Measurements from ENCODE around the gene POLR2F.

POLR2F gene

DNA sequence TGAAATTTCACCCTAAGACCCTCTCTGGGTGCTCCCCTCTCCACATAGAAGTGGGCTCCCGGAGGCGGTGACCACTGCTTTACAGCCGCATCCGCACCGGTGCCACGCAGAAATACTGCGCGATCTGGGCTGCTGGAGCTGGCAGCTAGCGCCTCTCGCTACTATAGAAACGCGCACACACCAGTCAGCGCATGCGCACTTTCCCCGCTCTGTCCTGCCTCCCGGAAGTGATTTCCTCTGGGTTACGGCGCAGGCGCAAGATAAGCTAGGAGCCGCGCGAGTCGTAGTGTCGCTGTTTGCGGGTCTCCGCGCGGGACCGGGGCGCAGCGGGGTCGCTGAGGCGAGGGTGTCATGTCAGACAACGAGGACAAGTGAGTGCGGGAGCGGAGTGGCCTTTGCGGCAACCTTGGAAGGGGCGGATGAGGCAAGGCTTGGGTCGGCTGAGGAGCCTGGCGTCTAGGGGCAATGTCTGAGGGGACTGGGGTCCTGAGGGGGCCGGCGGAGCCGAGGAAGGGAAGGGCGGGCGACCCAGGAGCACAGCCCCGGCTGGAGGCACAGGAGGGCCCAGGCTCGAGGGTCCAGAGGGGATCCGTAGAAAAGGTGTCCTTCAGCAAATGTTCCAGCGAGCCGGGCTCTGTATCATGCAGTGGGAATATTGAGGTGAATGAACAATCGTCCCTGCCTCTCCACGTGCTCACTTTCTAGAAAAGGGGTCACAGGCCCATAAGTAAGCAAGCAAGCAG is at the start of gene POLR2F, which contains the start of gene C22orf23:
TSS of gene POLR2F (plus strand) at position 263 of the 743 bp plus-strand sequence. CDS start at position 352, 89 bp downstream.
TSS of gene C22orf23 (minus strand) at position 165 of the 743 bp plus-strand sequence. CDS start 452 bp downstream, outside the sequence.
- in situ Hi-C loops (cut with HindIII; ENCODE audit: low sequenced_read_pairs): no loop called here

DNA sequence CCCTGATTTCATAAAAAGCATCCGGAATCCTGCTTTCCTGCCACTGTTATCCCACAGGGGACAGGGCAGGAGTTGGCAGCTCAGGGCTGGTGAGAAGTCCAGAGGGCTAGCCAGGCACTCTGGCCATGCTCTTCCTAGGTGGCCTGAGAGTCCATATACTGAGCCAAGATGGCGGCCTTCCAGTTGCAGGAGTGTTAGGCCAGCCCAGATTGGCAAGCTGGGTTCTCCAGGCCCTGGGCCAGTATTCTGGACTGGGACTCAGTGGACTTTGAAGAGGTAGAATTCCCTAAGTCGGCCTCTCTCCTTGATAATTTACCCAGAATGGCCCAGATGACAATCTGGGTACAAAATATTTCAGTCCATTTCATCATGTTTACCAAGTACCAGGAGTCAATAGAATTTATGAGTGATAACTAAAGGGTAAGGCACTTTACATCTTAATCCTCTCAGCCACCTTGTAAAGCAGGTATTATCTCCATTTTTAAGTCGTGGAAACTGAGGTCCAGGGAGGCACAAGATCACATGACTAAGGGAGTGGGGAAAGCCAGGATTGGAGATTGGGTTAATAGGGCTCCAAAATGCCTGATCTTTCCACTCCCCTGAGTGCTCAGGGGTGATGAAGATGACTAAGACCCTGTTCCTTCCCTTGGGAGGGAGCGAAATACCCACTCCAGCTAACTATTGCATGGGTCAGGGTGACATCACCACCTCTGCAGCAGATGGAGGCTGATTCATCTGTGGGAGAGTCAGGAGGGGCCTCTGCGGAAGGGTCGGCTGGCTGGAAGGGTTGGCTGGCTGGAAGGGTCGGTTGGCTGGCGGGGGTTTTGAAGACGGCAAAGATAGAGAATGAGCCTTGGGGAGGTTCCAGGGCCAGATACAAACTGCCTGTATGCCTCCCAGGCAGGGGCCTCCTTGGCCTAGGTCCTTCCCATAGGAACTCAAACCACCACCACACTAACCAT is 48.6 kb upstream of the POLR2F start:
- in situ Hi-C loops (cut with HindIII; ENCODE audit: low sequenced_read_pairs): no loop called here

DNA sequence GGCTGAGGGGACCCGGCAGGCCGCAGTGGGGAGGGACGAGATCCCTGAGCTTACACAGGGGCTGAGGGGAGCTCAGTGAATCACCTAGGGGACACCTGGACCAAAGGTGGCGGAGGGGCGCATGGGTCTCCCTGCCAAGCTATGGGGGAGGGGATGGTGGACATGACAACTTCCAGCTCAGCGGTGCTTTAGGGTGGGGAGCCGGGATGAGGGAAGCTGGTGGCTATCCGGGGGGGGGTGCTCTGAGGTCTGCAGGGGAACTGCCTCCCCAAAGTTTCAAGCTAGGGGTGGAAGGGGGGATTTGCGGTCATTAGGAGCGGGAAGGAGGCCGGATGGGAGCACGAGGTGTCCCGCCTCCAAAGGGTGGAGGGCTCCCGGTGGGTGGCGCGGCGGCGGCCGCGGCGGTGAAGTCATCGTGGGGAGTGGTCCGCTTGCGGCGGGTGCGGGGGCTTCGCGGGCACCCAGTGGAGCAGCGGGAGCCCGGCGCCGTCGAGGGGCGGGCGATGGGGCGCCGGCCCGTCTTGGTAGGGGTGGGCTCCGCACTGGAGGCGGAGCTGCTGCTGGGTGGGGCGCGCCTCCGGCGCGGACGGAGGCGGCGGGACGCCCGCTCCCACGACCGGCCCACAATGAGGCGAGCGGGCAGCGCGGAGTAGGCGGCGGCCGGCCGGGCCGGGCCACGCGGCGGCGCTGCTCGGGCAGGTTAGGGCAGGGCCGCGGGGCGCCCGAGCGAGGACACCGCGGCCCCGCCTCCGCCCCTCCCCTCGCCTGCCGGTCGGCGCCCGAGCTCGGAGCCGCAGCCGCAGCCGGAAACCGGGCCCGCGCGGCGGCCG is 47.8 kb upstream of the POLR2F start, which contains the start of gene MICALL1:
TSS of gene MICALL1 (plus strand) at position 764 of the 830 bp plus-strand sequence. CDS start 126 bp downstream, outside the sequence.
- in situ Hi-C loops (cut with HindIII; ENCODE audit: low sequenced_read_pairs): no loop called here

GRCh38 chr22:37906364-37907008 is 47.0 kb upstream of the POLR2F start:
- in situ Hi-C loops (cut with HindIII; ENCODE audit: low sequenced_read_pairs): no loop called here

- in situ Hi-C loops (cut with HindIII; ENCODE audit: low sequenced_read_pairs): no loop called here
These were observed 46.2 kb upstream of the POLR2F start for GRCh38 chr22:37907036-37907954.

DNA sequence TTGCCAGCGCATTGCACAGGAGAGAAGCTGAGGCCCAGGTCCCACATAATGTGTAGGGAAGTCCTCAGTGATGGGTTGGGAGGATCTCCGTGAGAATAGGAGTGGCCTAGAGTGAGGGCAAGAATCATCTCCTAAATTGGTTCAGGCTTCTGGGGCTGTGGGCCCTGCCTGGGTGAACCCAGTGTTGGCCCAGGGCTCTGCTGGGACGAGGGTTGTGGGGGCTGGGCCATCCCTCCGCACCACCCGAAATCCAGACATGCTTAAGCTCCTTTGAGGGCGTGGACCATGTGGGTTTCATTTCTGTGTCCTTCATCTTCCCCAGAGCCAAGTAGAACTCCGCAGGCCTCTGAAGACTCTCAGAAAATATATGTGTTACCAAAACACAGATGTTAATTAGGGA is 43.7 kb upstream of the POLR2F start:
- in situ Hi-C loops (cut with HindIII; ENCODE audit: low sequenced_read_pairs): no loop called here

DNA sequence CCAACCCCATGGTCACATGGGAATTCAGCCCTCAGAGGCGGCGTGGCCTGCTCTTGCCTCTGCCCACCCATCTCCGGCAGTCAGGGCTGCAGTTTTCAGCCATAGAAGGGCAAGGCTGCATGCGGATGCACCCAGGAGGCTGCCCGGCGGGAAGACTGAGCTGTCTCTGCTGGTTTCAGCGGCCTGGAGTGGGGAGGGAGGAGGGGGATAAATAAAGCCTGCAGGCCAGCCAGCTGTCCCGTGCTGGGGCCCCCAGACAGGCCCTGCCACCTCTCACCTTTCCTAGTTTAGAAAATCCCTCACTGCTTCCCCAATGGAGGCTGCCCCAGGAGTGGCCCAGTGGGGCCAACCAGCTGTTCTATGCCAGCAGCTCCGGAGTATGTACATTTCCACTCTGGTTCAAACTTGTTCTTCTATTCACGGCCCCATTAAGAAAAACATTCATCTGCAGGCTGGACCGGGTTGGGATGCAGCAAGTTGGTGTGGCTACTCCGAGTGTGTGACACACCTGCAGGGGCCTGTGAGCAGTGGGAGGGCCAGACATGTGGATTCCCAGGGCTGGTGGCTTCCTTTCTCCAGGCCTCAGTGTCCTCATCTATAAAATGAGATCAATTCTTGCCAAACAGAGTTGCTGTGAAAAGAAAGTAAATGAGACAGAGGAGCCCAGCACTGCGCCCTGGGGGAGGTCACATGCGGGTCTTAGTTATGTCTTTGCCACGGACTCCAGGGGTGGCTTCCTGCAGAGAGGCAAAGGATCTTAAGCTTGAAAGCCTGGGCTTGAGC is 42.4 kb upstream of the POLR2F start:
- in situ Hi-C loops (cut with HindIII; ENCODE audit: low sequenced_read_pairs): no loop called here

DNA sequence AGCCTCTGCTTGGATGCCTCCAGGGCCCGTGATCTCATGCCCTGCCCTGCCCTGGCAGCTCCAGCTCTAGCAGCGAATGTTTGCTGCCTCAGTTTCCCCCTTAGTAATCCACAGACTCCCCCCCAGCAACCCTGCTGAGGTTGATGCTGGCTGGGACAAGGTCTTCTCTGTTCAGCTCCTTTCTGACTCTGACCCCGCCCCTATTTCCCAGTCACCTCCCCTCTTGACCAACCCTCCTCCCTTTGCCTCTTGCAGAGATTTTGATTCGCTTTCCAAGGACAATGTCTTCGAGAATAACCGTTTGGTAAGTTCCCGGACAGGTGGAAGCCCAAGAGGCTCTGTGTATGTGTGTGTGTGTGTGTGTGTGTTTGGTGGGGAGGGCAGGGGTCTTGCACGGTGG is 41.8 kb upstream of the POLR2F start:
- in situ Hi-C loops (cut with HindIII; ENCODE audit: low sequenced_read_pairs): no loop called here

DNA sequence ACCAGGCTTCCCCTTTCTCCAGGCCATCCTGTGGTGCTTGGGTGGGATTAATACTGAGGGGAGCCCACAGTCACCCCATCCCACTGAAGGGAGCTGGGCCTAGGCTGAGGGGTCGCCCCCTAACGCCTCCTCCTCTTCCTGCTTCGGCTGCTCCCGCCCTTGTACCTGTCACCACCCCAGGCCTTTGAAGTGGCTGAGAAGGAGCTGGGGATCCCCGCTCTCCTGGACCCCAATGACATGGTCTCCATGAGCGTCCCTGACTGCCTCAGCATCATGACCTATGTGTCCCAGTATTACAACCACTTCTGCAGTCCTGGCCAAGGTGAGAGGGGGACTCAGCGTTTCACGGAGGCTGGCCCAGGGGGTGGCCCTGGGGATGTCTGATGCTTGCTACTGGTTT is 41.3 kb upstream of the POLR2F start:
- in situ Hi-C loops (cut with HindIII; ENCODE audit: low sequenced_read_pairs): no loop called here

DNA sequence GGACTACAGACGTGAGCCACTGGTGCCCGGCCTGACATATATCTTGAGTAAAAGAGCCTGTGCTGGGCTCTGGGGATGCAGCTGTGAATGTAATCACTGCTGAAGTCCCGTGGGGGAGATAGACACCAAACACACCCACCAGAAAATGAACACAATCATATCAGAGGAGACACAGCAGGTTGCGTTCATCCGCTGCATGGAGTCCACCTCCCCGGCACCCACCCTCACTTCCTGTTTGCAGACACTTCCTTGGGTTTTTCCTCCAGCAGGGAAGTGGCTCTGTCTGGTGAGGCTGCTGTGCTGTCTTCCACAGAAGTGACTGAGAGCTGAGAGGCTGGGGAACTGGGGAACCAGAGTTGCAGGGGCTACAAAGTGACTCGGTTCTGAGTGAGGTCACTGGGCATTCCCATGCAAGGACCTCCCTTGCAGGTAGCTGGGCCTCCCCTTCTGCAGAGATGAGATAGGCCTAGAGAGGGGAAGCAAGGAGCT is 40.2 kb upstream of the POLR2F start:
- in situ Hi-C loops (cut with HindIII; ENCODE audit: low sequenced_read_pairs): no loop called here

DNA sequence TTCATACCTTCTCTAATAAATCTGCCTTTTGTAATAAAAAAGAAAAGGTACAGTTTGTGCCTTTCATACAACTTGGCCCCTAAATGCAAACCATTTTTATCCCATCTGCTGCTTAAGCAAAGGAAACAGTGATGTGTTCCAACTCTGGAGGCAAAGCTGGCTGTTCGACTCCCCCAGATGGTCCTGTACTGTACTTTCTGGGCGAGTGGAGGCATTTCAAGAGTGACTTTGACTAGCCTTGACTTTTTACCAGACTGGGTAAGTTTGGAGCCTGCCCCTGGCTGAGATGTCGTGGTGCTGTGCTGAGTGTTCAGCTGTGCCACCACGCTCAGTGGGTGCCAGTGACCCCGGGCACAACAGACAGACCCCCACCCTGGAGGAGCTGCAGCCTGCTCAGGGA is 37.2 kb upstream of the POLR2F start:
- in situ Hi-C loops (cut with HindIII; ENCODE audit: low sequenced_read_pairs): no loop called here

DNA sequence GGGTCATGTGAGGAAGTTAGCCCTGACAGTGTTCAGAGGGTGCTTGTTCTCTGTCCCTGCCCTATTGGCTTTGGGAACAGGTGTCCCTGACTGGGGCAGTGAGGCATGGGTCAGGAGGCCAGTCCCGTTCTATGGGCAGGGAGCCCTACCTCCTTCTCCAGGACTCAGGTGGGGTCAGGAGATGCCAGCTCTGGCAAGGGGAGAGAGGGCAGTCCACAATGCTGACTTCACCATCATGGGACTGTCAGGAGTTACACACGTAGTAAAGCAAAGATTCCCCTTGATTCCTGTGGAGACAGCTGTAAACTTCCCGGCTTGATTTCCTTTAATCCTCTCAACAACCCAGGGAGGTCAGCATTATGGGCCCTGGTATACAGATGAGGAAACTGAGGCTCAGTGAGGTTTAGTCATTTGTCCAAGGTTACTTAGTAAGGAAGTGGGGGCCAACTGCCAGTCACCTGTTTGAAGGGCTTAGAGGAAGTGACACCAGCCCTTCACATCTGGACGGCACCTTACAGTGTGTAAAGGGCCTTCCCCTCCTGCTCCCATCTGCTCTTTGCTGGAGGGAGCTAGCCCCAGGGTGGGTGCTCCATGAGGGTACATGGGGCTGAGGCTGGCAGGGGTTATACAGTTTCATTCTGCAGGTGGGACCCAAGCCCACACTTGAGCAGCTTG is 35.5 kb upstream of the POLR2F start:
- in situ Hi-C loops (cut with HindIII; ENCODE audit: low sequenced_read_pairs): no loop called here

DNA sequence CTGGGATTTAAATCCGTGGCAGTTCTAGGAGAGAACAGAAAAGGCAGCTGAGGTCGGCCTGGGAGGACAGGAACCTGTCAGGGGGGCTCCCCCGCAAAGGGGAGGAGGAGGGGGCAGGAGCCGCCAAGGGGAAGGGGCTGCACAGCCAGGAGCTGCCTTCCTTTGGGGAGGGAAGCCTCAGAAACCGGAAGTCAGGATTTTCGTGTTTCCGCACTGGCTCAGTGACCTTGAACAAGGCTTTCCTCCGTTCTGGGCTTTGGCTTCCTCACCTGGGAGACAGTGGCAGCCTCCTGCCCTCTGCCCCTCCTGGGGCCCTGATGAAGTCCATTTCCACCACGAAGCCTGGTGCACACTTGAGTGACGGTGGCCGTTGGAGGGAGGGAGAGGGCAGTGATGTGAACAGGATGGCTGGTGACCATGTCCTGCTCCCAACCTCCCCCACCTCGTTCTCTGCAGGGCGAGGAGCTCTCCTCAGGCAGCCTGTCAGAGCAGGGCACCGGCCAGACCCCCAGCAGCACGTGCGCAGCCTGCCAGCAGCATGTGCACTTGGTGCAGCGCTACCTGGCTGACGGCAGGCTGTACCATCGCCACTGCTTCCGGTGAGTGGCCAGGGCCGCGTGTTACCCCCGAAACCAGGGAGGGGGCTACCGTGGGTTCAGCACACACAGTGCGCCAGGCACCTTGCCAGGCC is 34.8 kb upstream of the POLR2F start:
- in situ Hi-C loops (cut with HindIII; ENCODE audit: low sequenced_read_pairs): no loop called here

- in situ Hi-C loops (cut with HindIII; ENCODE audit: low sequenced_read_pairs): no loop called here
These were observed 33.4 kb upstream of the POLR2F start for GRCh38 chr22:37920126-37920525.

- in situ Hi-C loops (cut with HindIII; ENCODE audit: low sequenced_read_pairs): no loop called here
These were observed 31.3 kb upstream of the POLR2F start for GRCh38 chr22:37922191-37922590.

GRCh38 chr22:37923927-37924326 is 29.6 kb upstream of the POLR2F start:
- in situ Hi-C loops (cut with HindIII; ENCODE audit: low sequenced_read_pairs): no loop called here

Measured in DLD1 (cell line).